CD4-positive, CD25-positive, alpha-beta regulatory T cell (primary cell): ENCODE measurements around the gene EVL. TPM values are rescaled to one million over a fixed set of nuclear protein-coding genes. Genes with fewer than 3 reads are reported as not detected.
A peak's percentile ranks its signal among the peaks of the same experiment; 100 is the strongest.

Source experiments
- ATAC-seq, 2 donors: fragments of 150-1000 bp; cut with Tn5 transposase; one replicate each; pipeline ENCODE4 v1.10.0; 2021; ENCODE audit warnings: low read depth in 2 of 2, moderate number of reproducible peaks in 2 of 2, moderate library complexity in 1 of 2
- DNase-seq, 3 donors: peaks; one replicate each; pipeline versions ENCODE4 v3.0.0 to v3.0.0-alpha.2; 2012 to 2022; ENCODE audit warnings: mixed read lengths in 1 of 3
- H3K27ac ChIP-seq: one replicate; pipeline ENCODE4 v1.7.0; 2013; ENCODE audit warnings: mild to moderate bottlenecking, low read length; ENCODE audit not compliant: insufficient read depth, poor library complexity, severe bottlenecking
- H3K27me3 ChIP-seq: one replicate; pipeline ENCODE4 v1.7.0; 2013; ENCODE audit warnings: low read length; ENCODE audit not compliant: control insufficient read depth, insufficient read depth
- H3K36me3 ChIP-seq: one replicate; pipeline ENCODE4 v1.7.0; 2013; ENCODE audit warnings: mild to moderate bottlenecking, low read length, moderate library complexity; ENCODE audit not compliant: control insufficient read depth, insufficient read depth
- H3K4me1 ChIP-seq: 2 replicates; pipeline ENCODE4 v1.7.0; 2013; ENCODE audit warnings: mild to moderate bottlenecking, low read length; ENCODE audit not compliant: insufficient read depth, control insufficient read depth, poor library complexity, severe bottlenecking
- H3K4me3 ChIP-seq: one replicate; pipeline ENCODE4 v1.7.0; 2013; ENCODE audit warnings: low read depth, mild to moderate bottlenecking, low read length, moderate library complexity
- H3K9me3 ChIP-seq, 2 experiments: 1 replicate in 1 of 2; 2 replicates in 1 of 2; pipeline ENCODE4 v1.7.0; 2013; ENCODE audit warnings: low read length in 2 of 2, mild to moderate bottlenecking in 1 of 2, moderate library complexity in 1 of 2; ENCODE audit not compliant: control insufficient read depth in 2 of 2
- H3K27ac Mint-ChIP-seq, 3 donors: one replicate each; pipeline ENCODE4 v1.8.0; 2020 to 2022; ENCODE audit warnings: mild to moderate bottlenecking in 3 of 3, mixed read lengths in 3 of 3, moderate library complexity in 2 of 3
- H3K27me3 Mint-ChIP-seq: one replicate; pipeline ENCODE4 v1.8.0; 2022; ENCODE audit warnings: mild to moderate bottlenecking, mixed read lengths
- H3K36me3 Mint-ChIP-seq: one replicate; pipeline ENCODE4 v1.8.0; 2020; ENCODE audit warnings: mixed read lengths
- H3K4me1 Mint-ChIP-seq, 4 donors: one replicate each; pipeline ENCODE4 v1.8.0; 2020 to 2022; ENCODE audit warnings: mixed read lengths in 4 of 4, mild to moderate bottlenecking in 1 of 4
- H3K4me3 Mint-ChIP-seq, 4 donors: one replicate each; pipeline ENCODE4 v1.8.0; 2020 to 2022; ENCODE audit warnings: mild to moderate bottlenecking in 4 of 4, mixed read lengths in 4 of 4, moderate library complexity in 3 of 4
- H3K9me3 Mint-ChIP-seq, 7 donors: one replicate each; pipeline ENCODE4 v1.8.0; 2020 to 2022; ENCODE audit warnings: mixed read lengths in 7 of 7, mild to moderate bottlenecking in 3 of 7, moderate library complexity in 2 of 7
- polyA plus RNA-seq, 4 donors: library from polyadenylated mRNA; unstranded; fragments of 300-500 nt; fragmentation: Illumina TruSeq; gene quantifications; one replicate each; pipeline ENCODE4 v1.2.3, GENCODE V29; 2021
- total RNA-seq: library from RNA; stranded (reverse); gene quantifications from one replicate; pipeline ENCODE4 v1.2.3, GENCODE V29; 2022

The EVL gene
- total and polyA plus RNA-seq, 5 donors from 2014 or later: 118 to 1,219 (median 140) TPM

DNA sequence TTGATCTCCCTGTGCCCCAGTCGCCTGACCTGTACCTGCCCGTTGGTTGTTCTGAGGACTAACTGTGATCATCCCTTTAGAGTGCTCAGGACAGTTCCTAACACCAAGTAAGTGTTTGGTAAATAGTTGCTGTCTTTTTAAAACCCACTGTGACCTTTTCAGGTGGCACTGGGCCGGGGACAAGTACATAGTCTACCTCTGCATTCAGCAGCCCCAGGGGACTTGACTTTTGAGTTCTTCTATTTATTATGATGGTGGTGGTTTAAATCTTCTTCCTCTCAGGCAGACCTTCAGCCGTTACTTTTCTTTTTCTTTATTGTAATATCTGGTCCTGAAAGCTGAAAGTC is 38.8 kb downstream of the EVL start:
- Histone ChIP-seq H3K4me3 (peak overlapping the region; percentile 68), H3K4me1 (peaks cover 100% of the 10 kb centered on the region), H3K9me3 (no peaks in the 10 kb centered on the region), H3K36me3 (peaks cover 86% of the 10 kb centered on the region), H3K27me3 (no peaks in the 10 kb centered on the region), H3K27ac (peak overlapping the region; percentile 79)
- Mint-ChIP-seq H3K4me1 (peaks cover 44 to 98% (median 79%) of the 10 kb centered on the region in 4 donors), H3K9me3 (no peaks in the 10 kb centered on the region), H3K27me3 (no peaks in the 10 kb centered on the region), H3K36me3 (peaks cover 64% of the 10 kb centered on the region), H3K27ac (peak overlapping the region; percentile 88 to 99 (median 93)), H3K4me3 (peak overlapping the region; percentile 79 to 86 (median 82))
- ATAC-seq (no peak), DNase-seq (no peak)

DNA sequence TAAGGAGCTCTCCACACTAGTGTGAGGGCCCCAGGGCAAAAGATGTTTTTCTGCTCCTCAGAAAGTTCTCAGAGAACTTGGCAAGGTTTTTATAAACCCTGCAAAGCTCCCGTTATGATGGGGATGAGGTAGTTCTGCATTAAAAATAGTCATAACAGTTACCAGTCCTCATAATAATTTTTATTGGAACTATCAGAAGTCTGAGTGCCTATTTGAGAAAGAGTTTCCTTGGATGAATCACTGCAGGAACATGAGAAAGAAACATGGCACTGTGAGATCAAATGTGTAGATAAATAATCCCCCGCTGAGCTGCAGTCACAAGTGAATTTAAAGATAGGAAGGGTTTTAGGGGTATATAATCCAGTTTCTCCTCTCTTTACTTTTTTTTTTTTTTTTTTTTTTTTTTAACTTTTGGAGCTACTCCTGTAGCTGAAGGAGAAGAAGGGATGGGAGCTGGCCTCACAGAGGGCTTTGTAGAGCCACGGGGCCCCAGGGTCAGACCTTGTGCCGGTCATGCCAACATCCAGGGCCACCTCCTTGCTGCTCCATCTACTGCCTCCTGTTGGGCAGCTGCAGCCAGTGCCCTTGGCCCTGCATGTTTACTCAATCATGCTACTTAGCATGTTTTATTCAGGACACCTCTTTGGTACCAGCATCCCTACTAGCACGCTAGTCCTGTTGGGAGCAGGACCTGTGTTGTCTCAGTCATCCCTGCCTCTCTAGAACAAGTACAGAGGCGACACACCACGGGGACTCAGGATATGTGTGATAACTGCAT is 39.5 kb downstream of the EVL start:
- ATAC-seq: no peak
- DNase-seq: peak in 1 of 3 donors; percentile 30
- Mint-ChIP-seq H3K4me1 (peaks cover 40 to 98% (median 77%) of the 10 kb centered on the region in 4 donors), H3K36me3 (peaks cover 58% of the 10 kb centered on the region), H3K27ac (peak overlapping the region; percentile 88 to 99 (median 93)), H3K9me3 (no peaks in the 10 kb centered on the region), H3K27me3 (no peaks in the 10 kb centered on the region), H3K4me3 (peak overlapping the region; percentile 79 to 90 (median 82))
- peak overlapping the region; percentile 79 for H3K27ac ChIP-seq
- H3K27me3 ChIP-seq: no peaks in the 10 kb centered on the region
- H3K9me3 ChIP-seq: no peaks in the 10 kb centered on the region
- H3K36me3 ChIP-seq: peaks cover 87% of the 10 kb centered on the region
- H3K4me3 ChIP-seq: peak overlapping the region; percentile 68
- H3K4me1 ChIP-seq: peaks cover 94% of the 10 kb centered on the region

DNA sequence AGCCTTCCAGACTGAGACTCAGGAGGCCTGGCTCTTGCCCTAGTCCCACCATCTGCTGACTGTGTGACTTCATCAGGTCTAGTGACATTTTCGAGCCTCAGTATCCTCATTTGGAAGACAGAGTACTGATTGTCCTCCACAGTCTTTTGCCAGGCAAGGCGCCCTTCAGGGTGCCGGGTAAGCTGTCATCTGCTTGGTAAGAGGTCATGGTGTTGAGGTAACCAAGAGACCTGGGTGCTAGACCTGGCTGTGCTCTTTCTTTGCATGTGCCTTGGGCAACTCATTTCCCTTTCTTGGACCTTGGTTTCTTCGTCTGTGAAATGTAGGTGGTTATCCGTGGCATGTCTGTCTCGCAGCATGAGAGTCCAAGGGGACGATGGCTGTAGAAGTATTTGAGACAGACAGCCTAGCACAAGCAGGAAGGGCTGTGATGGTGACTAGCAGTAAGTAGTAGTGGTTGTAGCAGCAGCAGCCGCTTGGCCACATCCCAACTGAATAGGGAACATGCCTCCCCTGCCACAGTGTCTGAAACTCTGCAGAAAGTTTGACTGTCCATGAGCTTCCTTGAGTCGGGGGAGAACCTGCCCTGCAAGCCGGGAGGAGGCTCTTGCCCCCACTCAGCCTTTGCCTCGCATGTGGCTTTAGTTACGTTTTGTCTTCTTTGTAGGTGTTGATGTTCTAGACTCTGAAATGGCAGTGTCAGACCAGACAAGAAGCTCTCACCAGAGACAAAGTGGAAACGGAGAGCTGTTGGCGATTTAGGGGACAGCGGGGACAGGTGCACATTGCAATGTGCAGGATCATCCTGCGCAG is 40.3 kb downstream of the EVL start:
- no peak for ATAC-seq
- peaks cover 85% of the 10 kb centered on the region for H3K4me1 ChIP-seq

DNA sequence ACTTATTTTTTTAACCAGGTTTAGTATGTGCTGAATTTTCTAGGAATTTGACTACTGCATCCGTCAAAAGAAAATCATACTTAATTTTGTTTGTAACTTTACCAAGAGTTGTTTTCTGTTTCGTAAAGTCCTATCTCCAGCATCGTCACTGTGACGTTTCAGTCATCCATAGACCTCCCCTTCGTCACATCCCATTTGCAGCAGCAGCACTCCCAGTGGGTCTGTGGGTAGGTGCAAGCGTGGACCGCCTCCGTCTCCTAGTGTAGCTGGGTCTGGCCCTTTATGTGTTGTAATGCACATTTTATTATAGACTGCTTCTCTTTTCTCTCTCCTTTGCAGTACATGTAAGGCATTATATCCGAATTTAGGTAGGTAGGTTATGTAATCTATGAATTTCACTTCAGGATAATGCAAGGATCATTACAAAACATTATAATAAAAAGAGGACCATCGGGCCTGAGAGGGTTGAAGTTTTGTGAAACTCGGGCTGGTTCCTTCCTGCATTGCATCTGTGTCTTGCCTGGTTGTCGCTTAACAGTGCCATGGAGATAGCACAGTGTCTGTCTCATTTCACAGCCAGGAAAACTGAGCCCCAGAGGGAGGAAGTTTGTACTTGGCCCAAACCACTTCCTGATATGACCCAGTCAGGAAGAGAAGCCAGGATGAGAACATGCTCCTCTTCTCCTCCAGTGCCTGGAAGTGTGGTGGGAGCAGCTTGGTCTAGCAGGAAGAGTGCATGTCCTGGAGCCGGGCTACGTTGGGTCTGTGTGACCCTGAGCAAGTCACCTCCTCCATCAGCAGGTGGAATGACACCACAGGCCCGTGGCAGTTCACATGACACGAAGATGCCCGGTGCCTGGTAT is 41.3 kb downstream of the EVL start:
- DNase-seq: peak; percentile 43 to 76 (median 48)
- no peaks in the 10 kb centered on the region for H3K27me3 ChIP-seq
- H3K4me3 ChIP-seq: peak overlapping the region; percentile 68

More for the DNA sequence above, 40.3 kb downstream of the EVL start:
- Histone ChIP-seq H3K4me3 (peak overlapping the region; percentile 68), H3K27ac (peak overlapping the region; percentile 79), H3K9me3 (no peaks in the 10 kb centered on the region), H3K27me3 (no peaks in the 10 kb centered on the region), H3K36me3 (peaks cover 87% of the 10 kb centered on the region)
- Mint-ChIP-seq H3K27me3 (no peaks in the 10 kb centered on the region), H3K4me1 (peaks cover 37 to 95% (median 71%) of the 10 kb centered on the region in 4 donors), H3K36me3 (peaks cover 51% of the 10 kb centered on the region), H3K9me3 (no peaks in the 10 kb centered on the region), H3K27ac (peak overlapping the region; percentile 88 to 99 (median 89)), H3K4me3 (peak overlapping the region; percentile 60 to 90 (median 75))
- DNase-seq: peak in 1 of 3 donors; percentile 56

DNA sequence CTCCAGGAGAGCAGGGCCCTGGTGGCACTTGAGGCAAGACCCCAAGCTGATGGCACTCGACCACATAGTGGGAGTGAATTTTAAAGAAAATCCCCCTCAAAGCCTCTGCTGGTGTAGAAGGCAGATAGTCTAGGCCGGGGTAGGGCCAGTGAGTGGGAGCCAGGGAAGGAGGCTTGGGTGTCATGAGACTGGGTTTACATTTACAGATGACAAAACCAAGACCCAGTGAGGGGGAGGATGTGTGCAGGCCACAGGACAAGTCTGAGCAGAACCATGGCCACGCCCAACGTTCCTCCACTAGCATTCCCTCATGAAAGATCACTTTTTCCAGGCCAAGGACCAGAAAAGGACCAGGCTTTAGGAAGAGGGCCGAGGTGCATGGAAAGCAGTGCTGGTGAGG is 42.0 kb downstream of the EVL start:
- Mint-ChIP-seq H3K27ac (peak overlapping the region; percentile 88 to 99 (median 89)), H3K4me3 (peak overlapping the region in 3 of 4 donors; percentile 48 to 66 (median 63)), H3K4me1 (peaks cover 34 to 89% (median 60%) of the 10 kb centered on the region in 4 donors), H3K9me3 (no peaks in the 10 kb centered on the region), H3K36me3 (peaks cover 48% of the 10 kb centered on the region), H3K27me3 (no peaks in the 10 kb centered on the region)
- DNase-seq (peak in 1 of 3 donors; percentile 32), ATAC-seq (no peak)
- Histone ChIP-seq H3K27me3 (no peaks in the 10 kb centered on the region), H3K4me1 (peaks cover 68% of the 10 kb centered on the region), H3K27ac (peak overlapping the region; percentile 79), H3K4me3 (no peak overlapping the region), H3K36me3 (peaks cover 91% of the 10 kb centered on the region), H3K9me3 (no peaks in the 10 kb centered on the region)

More for the DNA sequence above, 41.3 kb downstream of the EVL start:
- Histone ChIP-seq H3K27ac (peak overlapping the region; percentile 79), H3K36me3 (peaks cover 91% of the 10 kb centered on the region), H3K4me1 (peaks cover 76% of the 10 kb centered on the region), H3K9me3 (no peaks in the 10 kb centered on the region)
- peaks cover 51% of the 10 kb centered on the region for H3K36me3 Mint-ChIP-seq
- H3K27ac Mint-ChIP-seq: peak overlapping the region; percentile 88 to 99 (median 89)
- no peaks in the 10 kb centered on the region for H3K27me3 Mint-ChIP-seq
- no peaks in the 10 kb centered on the region for H3K9me3 Mint-ChIP-seq
- H3K4me1 Mint-ChIP-seq: peaks cover 37 to 90% (median 64%) of the 10 kb centered on the region in 4 donors
- peak overlapping the region; percentile 60 to 90 (median 75) for H3K4me3 Mint-ChIP-seq
- ATAC-seq: peak; percentile 30 to 51

DNA sequence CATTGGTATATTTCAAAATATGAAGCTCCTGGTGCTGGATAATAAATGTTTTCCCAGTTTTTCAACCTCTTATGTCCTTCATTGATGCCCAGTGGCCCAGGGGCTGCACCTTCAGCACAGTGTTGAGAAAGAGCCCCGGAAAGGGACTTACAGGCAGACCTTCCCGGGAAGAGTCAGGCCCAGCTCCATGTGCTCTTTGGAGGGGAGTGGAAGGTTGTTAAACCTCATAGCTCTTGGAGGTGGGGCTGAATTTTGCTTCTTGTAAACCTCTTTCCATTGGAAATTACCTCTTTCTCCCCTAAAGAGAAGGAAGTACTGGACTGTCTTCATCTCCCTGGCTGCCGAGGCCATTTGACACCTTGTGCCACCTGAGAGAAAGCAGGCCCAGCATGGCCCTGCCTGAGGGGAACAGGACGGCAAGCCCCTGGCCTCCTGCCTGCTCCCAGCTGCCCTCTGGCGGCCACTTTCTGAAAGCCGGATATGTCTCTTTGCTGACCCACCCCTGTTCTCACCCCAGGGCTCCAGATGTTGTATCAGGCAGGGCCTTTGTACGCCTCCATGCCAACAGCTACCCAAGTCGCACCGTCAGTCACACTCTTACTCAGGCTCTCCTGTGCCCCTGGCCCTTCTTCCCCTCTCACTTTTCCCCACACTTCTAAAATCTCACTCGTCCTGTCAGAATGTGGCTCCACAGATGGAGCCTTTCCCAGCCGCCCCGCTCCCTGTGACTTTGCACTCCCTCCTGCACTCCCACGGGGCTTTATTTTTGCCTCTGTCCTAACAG is 43.0 kb downstream of the EVL start:
- H3K36me3 ChIP-seq: peaks cover 92% of the 10 kb centered on the region
- Mint-ChIP-seq H3K27ac (peak overlapping the region; percentile 88 to 99 (median 97)), H3K36me3 (peaks cover 52% of the 10 kb centered on the region), H3K27me3 (no peaks in the 10 kb centered on the region), H3K4me3 (peak overlapping the region; percentile 12 to 66 (median 44)), H3K4me1 (peaks cover 34 to 89% (median 64%) of the 10 kb centered on the region in 4 donors), H3K9me3 (no peaks in the 10 kb centered on the region)
- no peaks in the 10 kb centered on the region for H3K9me3 ChIP-seq
- H3K4me1 ChIP-seq: peaks cover 65% of the 10 kb centered on the region
- DNase-seq (peak; percentile 76 to 85 (median 83)), ATAC-seq (peak; percentile 71 to 73)
- no peaks in the 10 kb centered on the region for H3K27me3 ChIP-seq
- H3K27ac ChIP-seq: peak overlapping the region; percentile 79
- H3K4me3 ChIP-seq: no peak overlapping the region
